ENCODE data around the gene IGDCC3. TPM values are rescaled to one million over a fixed set of nuclear protein-coding genes. Genes with fewer than 3 reads are reported as not detected.

IGDCC3 gene
- polyA plus RNA-seq, 1 donor, result 1.6 TPM

GRCh38 chr15:65371976-65372786, 5.6 kb downstream of the IGDCC3 start:
- no peak overlapping the region for H3K27ac ChIP-seq (ENCODE audit: low read length)
- no peaks in the 10 kb centered on the region for H3K9me3 ChIP-seq (ENCODE audit: control insufficient read depth, low read depth, low read length)
- peaks cover 27% of the 10 kb centered on the region for H3K27me3 ChIP-seq (ENCODE audit: control insufficient read depth, insufficient read depth, low read length)
- DNase-seq, result no peak
- H3K36me3 ChIP-seq (ENCODE audit: control insufficient read depth, insufficient read depth, low read length), result no peaks in the 10 kb centered on the region
- H3K4me3 ChIP-seq (ENCODE audit: low read length), result no peak overlapping the region
- H3K4me1 ChIP-seq (ENCODE audit: control insufficient read depth, insufficient read depth, low read length), result peaks cover 3% of the 10 kb centered on the region
- no CpG with 5 or more reads among the region's 21 CpGs for WGBS (ENCODE audit: insufficient coverage, low lambda C conversion rate)

GRCh38 chr15:65370885-65371284, 6.9 kb downstream of the IGDCC3 start:
- Histone ChIP-seq H3K27me3 (ENCODE audit: control insufficient read depth, insufficient read depth, low read length) (peaks cover 15% of the 10 kb centered on the region), H3K4me3 (ENCODE audit: low read length) (no peak overlapping the region), H3K9me3 (ENCODE audit: control insufficient read depth, low read depth, low read length) (no peaks in the 10 kb centered on the region), H3K36me3 (ENCODE audit: control insufficient read depth, insufficient read depth, low read length) (no peaks in the 10 kb centered on the region), H3K27ac (ENCODE audit: low read length) (no peak overlapping the region), H3K4me1 (ENCODE audit: control insufficient read depth, insufficient read depth, low read length) (no peaks in the 10 kb centered on the region)
- no peak for DNase-seq

GRCh38 chr15:65369651-65370050, 8.2 kb downstream of the IGDCC3 start:
- Histone ChIP-seq H3K27ac (ENCODE audit: low read length) (no peak overlapping the region), H3K27me3 (ENCODE audit: control insufficient read depth, insufficient read depth, low read length) (peaks cover 3% of the 10 kb centered on the region), H3K4me1 (ENCODE audit: control insufficient read depth, insufficient read depth, low read length) (no peaks in the 10 kb centered on the region), H3K9me3 (ENCODE audit: control insufficient read depth, low read depth, low read length) (no peaks in the 10 kb centered on the region), H3K36me3 (ENCODE audit: control insufficient read depth, insufficient read depth, low read length) (no peaks in the 10 kb centered on the region), H3K4me3 (ENCODE audit: low read length) (no peak overlapping the region)
- DNase-seq, result no peak
- WGBS (ENCODE audit: insufficient coverage, low lambda C conversion rate), result no CpG with 5 or more reads among the region's 3 CpGs

- WGBS (ENCODE audit: insufficient coverage, low lambda C conversion rate), result no CpG with 5 or more reads among the region's 3 CpGs
- no peak overlapping the region for H3K4me3 ChIP-seq (ENCODE audit: low read length)
- H3K9me3 ChIP-seq (ENCODE audit: control insufficient read depth, low read depth, low read length), result no peaks in the 10 kb centered on the region
- no peak for DNase-seq
- H3K4me1 ChIP-seq (ENCODE audit: control insufficient read depth, insufficient read depth, low read length), result no peaks in the 10 kb centered on the region
- H3K36me3 ChIP-seq (ENCODE audit: control insufficient read depth, insufficient read depth, low read length), result no peaks in the 10 kb centered on the region
- peaks cover 2% of the 10 kb centered on the region for H3K27me3 ChIP-seq (ENCODE audit: control insufficient read depth, insufficient read depth, low read length)
- H3K27ac ChIP-seq (ENCODE audit: low read length), result no peak overlapping the region
Observed at GRCh38 chr15:65369212-65369547, 8.6 kb downstream of the IGDCC3 start.

- H3K36me3 ChIP-seq (ENCODE audit: control insufficient read depth, insufficient read depth, low read length), result no peaks in the 10 kb centered on the region
- H3K9me3 ChIP-seq (ENCODE audit: control insufficient read depth, low read depth, low read length), result no peaks in the 10 kb centered on the region
- peaks cover 2% of the 10 kb centered on the region for H3K27me3 ChIP-seq (ENCODE audit: control insufficient read depth, insufficient read depth, low read length)
- H3K27ac ChIP-seq (ENCODE audit: low read length), result no peak overlapping the region
- no peak for DNase-seq
- no peaks in the 10 kb centered on the region for H3K4me1 ChIP-seq (ENCODE audit: control insufficient read depth, insufficient read depth, low read length)
- H3K4me3 ChIP-seq (ENCODE audit: low read length), result no peak overlapping the region
- WGBS (ENCODE audit: insufficient coverage, low lambda C conversion rate), result no CpG with 5 or more reads among the region's 12 CpGs
Observed at GRCh38 chr15:65368302-65369211, 9.2 kb downstream of the IGDCC3 start.

- no peaks in the 10 kb centered on the region for H3K36me3 ChIP-seq (ENCODE audit: control insufficient read depth, insufficient read depth, low read length)
- WGBS (ENCODE audit: insufficient coverage, low lambda C conversion rate), result 100% methylated on average over 1 of the region's 7 CpGs
- no peaks in the 10 kb centered on the region for H3K4me1 ChIP-seq (ENCODE audit: control insufficient read depth, insufficient read depth, low read length)
- H3K27me3 ChIP-seq (ENCODE audit: control insufficient read depth, insufficient read depth, low read length), result no peaks in the 10 kb centered on the region
- H3K27ac ChIP-seq (ENCODE audit: low read length), result no peak overlapping the region
- H3K4me3 ChIP-seq (ENCODE audit: low read length), result no peak overlapping the region
- no peak for DNase-seq
- H3K9me3 ChIP-seq (ENCODE audit: control insufficient read depth, low read depth, low read length), result no peaks in the 10 kb centered on the region
Observed at GRCh38 chr15:65366122-65366892, 11.5 kb downstream of the IGDCC3 start.

- H3K27ac ChIP-seq (ENCODE audit: low read length), result no peak overlapping the region
- no peaks in the 10 kb centered on the region for H3K36me3 ChIP-seq (ENCODE audit: control insufficient read depth, insufficient read depth, low read length)
- H3K4me3 ChIP-seq (ENCODE audit: low read length), result no peak overlapping the region
- no peaks in the 10 kb centered on the region for H3K4me1 ChIP-seq (ENCODE audit: control insufficient read depth, insufficient read depth, low read length)
- DNase-seq, result no peak
- WGBS (ENCODE audit: insufficient coverage, low lambda C conversion rate), result no CpG with 5 or more reads among the region's 2 CpGs
- no peaks in the 10 kb centered on the region for H3K27me3 ChIP-seq (ENCODE audit: control insufficient read depth, insufficient read depth, low read length)
- H3K9me3 ChIP-seq (ENCODE audit: control insufficient read depth, low read depth, low read length), result no peaks in the 10 kb centered on the region
Observed at GRCh38 chr15:65365229-65365628, 12.6 kb downstream of the IGDCC3 start.

GRCh38 chr15:65363766-65364165, 14.0 kb downstream of the IGDCC3 start:
- WGBS (ENCODE audit: insufficient coverage, low lambda C conversion rate), result no CpG with 5 or more reads among the region's 2 CpGs
- H3K36me3 ChIP-seq (ENCODE audit: control insufficient read depth, insufficient read depth, low read length), result no peaks in the 10 kb centered on the region
- no peak for DNase-seq
- no peaks in the 10 kb centered on the region for H3K27me3 ChIP-seq (ENCODE audit: control insufficient read depth, insufficient read depth, low read length)
- H3K4me1 ChIP-seq (ENCODE audit: control insufficient read depth, insufficient read depth, low read length), result no peaks in the 10 kb centered on the region
- no peak overlapping the region for H3K27ac ChIP-seq (ENCODE audit: low read length)
- H3K9me3 ChIP-seq (ENCODE audit: control insufficient read depth, low read depth, low read length), result no peaks in the 10 kb centered on the region
- no peak overlapping the region for H3K4me3 ChIP-seq (ENCODE audit: low read length)

GRCh38 chr15:65363306-65363705, 14.5 kb downstream of the IGDCC3 start:
- Histone ChIP-seq H3K36me3 (ENCODE audit: control insufficient read depth, insufficient read depth, low read length) (no peaks in the 10 kb centered on the region), H3K4me3 (ENCODE audit: low read length) (no peak overlapping the region), H3K27ac (ENCODE audit: low read length) (no peak overlapping the region), H3K9me3 (ENCODE audit: control insufficient read depth, low read depth, low read length) (no peaks in the 10 kb centered on the region), H3K4me1 (ENCODE audit: control insufficient read depth, insufficient read depth, low read length) (no peaks in the 10 kb centered on the region), H3K27me3 (ENCODE audit: control insufficient read depth, insufficient read depth, low read length) (no peaks in the 10 kb centered on the region)
- no peak for DNase-seq
- WGBS (ENCODE audit: insufficient coverage, low lambda C conversion rate), result no CpG with 5 or more reads among the region's 7 CpGs

GRCh38 chr15:65362491-65362890, 15.3 kb downstream of the IGDCC3 start:
- Histone ChIP-seq H3K36me3 (ENCODE audit: control insufficient read depth, insufficient read depth, low read length) (no peaks in the 10 kb centered on the region), H3K9me3 (ENCODE audit: control insufficient read depth, low read depth, low read length) (no peaks in the 10 kb centered on the region), H3K4me3 (ENCODE audit: low read length) (no peak overlapping the region), H3K27me3 (ENCODE audit: control insufficient read depth, insufficient read depth, low read length) (no peaks in the 10 kb centered on the region), H3K4me1 (ENCODE audit: control insufficient read depth, insufficient read depth, low read length) (no peaks in the 10 kb centered on the region), H3K27ac (ENCODE audit: low read length) (no peak overlapping the region)
- no peak for DNase-seq
- WGBS (ENCODE audit: insufficient coverage, low lambda C conversion rate), result no CpG with 5 or more reads among the region's 8 CpGs
